GM13977 (cell line): ENCODE data around the gene TRIM24.

Source experiments
- DNase-seq: peaks from one replicate; pipeline ENCODE4 v3.0.0; 2012; ENCODE audit warnings: low spot score
- in situ Hi-C: fragments of 300-500 bp; cut with MboI; formaldehyde crosslinking; loops from one replicate; pipeline ENCODE4 v1.12.0; 2022; ENCODE audit warnings: low sequenced_read_pairs, low pct_unique_long_range_greater_than_20kb, mixed read lengths, inconsistent platforms; ENCODE audit not compliant: unreplicated experiment
- TF ChIP-seq, protein P1 (sequence below): IDR thresholded peaks from 2 replicates; pipeline ENCODE4 v1.5.1; 2012; ENCODE audit warnings: mild to moderate bottlenecking, control low read depth; ENCODE audit not compliant: insufficient read depth; ENCODE audit errors: extremely low read depth, missing control alignments

TRIM24 gene

DNA sequence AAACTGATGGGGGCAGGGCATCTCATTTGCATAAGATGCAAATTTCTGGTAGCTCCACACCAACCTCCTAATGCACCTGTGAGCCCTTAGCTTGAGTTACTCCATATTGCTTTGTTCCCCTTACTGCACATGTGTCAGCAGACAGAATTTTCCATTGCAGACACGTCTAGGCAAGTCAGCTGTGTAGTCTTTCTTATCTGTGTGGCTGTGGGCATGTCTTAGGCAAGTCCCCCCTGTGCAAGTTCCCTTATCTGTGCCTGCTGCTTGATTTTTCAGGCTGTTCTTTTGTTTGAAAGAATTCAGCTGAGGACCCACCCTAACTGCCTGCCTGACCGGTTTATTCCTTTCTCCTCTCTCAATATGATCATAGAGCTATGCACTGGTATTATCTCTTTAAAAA is 28.5 kb upstream of the TRIM24 start:
- no peak for DNase-seq
- TF ChIP-seq, protein P1, sequence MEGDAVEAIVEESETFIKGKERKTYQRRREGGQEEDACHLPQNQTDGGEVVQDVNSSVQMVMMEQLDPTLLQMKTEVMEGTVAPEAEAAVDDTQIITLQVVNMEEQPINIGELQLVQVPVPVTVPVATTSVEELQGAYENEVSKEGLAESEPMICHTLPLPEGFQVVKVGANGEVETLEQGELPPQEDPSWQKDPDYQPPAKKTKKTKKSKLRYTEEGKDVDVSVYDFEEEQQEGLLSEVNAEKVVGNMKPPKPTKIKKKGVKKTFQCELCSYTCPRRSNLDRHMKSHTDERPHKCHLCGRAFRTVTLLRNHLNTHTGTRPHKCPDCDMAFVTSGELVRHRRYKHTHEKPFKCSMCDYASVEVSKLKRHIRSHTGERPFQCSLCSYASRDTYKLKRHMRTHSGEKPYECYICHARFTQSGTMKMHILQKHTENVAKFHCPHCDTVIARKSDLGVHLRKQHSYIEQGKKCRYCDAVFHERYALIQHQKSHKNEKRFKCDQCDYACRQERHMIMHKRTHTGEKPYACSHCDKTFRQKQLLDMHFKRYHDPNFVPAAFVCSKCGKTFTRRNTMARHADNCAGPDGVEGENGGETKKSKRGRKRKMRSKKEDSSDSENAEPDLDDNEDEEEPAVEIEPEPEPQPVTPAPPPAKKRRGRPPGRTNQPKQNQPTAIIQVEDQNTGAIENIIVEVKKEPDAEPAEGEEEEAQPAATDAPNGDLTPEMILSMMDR: no peak
- in situ Hi-C loops: no loop called here

DNA sequence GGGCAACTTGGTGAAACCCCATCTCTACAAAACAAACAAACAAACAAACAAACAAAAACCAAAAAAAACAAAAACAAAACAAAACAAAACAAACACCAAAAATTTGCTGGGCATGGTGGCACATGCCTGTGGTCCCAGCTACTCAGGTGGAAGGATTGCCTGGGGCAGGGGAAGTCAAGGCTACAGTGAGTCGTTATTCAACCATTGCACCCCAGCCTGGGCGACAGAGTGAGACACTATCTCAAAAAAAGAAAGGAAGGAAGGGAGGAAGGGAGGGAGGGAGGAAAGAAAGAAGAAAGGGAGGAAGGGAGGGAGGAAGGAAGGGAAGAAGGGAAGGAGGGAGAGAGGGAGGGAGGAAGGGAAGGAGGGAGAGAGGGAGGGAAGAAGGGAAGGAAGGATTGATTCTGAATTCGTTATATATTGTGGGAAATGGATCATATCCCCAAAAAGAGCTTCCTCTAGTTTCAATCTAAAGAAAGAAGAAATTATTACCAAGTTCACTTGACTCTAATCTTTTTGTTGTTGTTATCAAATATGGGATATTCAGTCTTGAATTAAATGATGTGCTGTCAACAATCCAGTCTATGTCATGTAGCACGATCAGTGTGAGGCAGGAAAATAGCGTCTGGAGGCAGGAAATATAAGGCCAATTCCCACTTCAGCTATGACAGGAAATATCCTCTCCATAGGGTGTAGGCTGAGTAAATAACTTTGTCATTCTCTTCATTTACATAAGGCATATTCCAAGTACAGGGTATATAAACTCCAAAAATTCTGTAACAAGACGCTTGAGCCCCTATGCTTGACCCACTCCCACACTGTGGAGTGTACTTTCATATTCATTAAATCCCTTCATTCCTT is 26.2 kb upstream of the TRIM24 start:
- TF ChIP-seq, protein P1: no peak
- DNase-seq: no peak
- in situ Hi-C loops: no loop called here

DNA sequence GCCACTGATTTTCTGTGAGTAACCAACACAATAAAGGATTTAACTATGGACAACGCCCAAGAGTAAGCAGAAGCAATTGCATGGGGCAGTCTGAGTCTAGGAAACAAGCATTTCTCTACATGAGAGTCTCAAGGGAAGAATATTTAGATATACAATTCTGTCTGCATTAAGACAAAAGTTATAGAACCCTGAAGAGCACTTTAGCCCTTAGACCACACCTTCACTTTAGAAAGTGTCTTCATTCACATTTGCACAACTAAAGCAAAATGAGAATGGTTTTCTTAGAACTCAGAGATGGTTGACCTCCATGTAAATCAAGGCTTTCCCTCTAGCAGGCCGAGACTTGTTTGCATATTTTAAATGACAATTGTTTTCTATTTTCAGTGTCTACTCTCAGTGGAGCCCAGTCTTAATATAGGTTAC is 25.5 kb upstream of the TRIM24 start:
- TF ChIP-seq, protein P1: no peak
- no peak for DNase-seq
- in situ Hi-C loops: no loop called here

DNA sequence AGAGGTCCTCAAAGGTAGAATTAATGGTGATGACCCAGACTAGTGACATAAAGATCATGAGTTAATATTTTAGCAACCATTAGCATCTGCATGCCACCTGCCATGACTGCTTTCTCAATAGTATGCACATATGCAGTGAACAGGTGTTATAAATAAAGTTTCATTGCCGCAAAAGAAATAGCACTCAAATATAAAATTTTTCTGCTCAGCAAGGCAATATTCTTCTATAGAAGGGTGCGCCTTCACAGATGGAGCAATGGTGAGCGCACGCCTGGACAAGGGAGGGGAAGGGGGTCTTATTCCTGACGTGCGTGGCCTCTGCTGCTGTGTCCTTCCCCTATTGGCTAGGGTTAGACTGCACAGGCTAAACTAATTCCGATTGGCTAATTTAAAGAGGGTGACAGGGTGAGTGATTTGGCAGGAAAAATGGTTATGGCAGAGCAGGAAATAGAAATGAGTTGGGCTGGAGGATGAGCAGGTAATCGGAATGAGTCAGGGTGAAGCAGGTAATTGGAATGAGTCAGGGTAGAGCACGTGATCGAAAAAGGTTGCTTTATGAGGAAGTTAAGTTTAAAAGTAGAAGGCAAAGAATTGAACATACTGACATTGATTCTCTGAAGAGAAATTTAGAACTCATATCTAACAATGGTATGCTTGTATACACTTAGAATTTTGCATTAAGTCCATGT is 24.7 kb upstream of the TRIM24 start:
- TF ChIP-seq, protein P1: no peak
- in situ Hi-C loops: no loop called here
- DNase-seq: no peak

DNA sequence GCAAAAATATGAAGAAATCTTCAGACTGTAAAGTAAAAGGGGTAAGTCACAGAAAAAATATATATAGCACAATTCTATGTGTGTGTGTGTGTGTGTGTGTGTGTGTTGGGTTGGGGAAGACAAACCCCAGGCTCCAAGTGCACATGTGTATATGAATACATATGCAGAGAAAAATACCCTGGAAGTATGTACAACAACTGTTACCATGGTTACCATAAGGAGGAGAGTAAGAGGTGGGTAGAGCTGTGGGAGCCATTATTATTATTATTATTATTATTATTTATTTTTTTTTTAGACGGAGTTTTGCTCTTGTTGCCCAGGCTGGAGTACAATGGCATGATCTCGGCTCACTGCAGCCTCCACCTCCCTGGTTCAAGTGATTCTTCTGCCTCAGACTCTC is 23.7 kb upstream of the TRIM24 start:
- DNase-seq: no peak
- in situ Hi-C loops: no loop called here
- TF ChIP-seq, protein P1: no peak

DNA sequence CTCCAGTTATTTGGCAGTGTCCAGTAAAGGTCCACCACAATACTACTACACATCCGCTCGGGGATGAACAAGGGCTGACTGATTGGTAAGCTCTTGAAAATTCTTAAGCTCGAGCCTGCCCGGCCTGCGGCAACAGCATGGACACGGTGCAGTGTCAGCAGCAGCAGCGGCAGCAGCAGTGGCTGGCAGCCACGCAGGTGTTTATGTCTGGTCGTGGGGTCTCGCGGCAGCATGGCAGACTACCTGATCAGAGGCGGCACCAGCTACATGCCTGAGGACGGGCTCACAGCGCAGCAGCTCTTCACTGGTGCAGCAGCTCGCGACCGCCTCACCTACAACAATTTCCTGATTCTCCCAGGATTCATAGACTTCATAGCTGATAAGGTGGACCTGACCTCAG is 19.6 kb upstream of the TRIM24 start:
- TF ChIP-seq, protein P1: no peak
- DNase-seq: no peak
- in situ Hi-C loops: no loop called here
